SK-N-SH treated with all-trans-retinoic acid at 6 μM for 48 hours (cell line): ENCODE data around the gene FOXL1.

Experiments used
- ATAC-seq: fragments of 200-7000 bp; cut with Tn5 transposase; 3 replicates; pipeline ENCODE4 v1.9.1; 2020; ENCODE audit warnings: mild to moderate bottlenecking, moderate library complexity
- ARNTL ChIP-seq: fragments of 450-650 bp; formaldehyde crosslinking; IDR thresholded peaks from 2 replicates; pipeline ENCODE4 v1.5.0; 2020; ENCODE audit warnings: low read depth, mild to moderate bottlenecking, moderate library complexity, borderline replicate concordance
- BACH2 ChIP-seq: fragments of 250-450 bp; sonication (Bioruptor Pico); IDR thresholded peaks from 2 replicates; pipeline ENCODE4 v1.9.0; 2021; ENCODE audit warnings: mild to moderate bottlenecking, borderline replicate concordance
- CSDC2 ChIP-seq: fragments of 250-450 bp; sonication (Bioruptor Pico); IDR thresholded peaks from 2 replicates; pipeline ENCODE4 v1.5.0; 2020; ENCODE audit warnings: mild to moderate bottlenecking, moderate library complexity
- ESRRG ChIP-seq: fragments of 250-450 bp; sonication (Bioruptor Pico); IDR thresholded peaks from 2 replicates; pipeline ENCODE4 v1.6.1; 2021; ENCODE audit warnings: mild to moderate bottlenecking
- GLIS3 ChIP-seq: fragments of 250-450 bp; sonication (Bioruptor Pico); IDR thresholded peaks from 2 replicates; pipeline ENCODE4 v1.5.0; 2020; ENCODE audit warnings: mild to moderate bottlenecking, moderate library complexity
- ISL1 ChIP-seq: fragments of 250-450 bp; sonication (Bioruptor Pico); IDR thresholded peaks from 2 replicates; pipeline ENCODE4 v2.1.2; 2022; ENCODE audit warnings: mild to moderate bottlenecking, moderate library complexity
- RARB ChIP-seq: fragments of 250-450 bp; sonication (Bioruptor Pico); IDR thresholded peaks from 2 replicates; pipeline ENCODE4 v1.8.0; 2021; ENCODE audit warnings: mild to moderate bottlenecking, moderate library complexity
- TCF4 ChIP-seq: fragments of 250-450 bp; sonication (Bioruptor Pico); IDR thresholded peaks from 2 replicates; pipeline ENCODE4 v1.8.0; 2021; ENCODE audit warnings: mild to moderate bottlenecking, moderate library complexity, borderline replicate concordance
- ZC3H10 ChIP-seq: fragments of 250-450 bp; sonication (Bioruptor Pico); IDR thresholded peaks from 2 replicates; pipeline ENCODE4 v1.5.1; 2021; ENCODE audit warnings: mild to moderate bottlenecking, moderate library complexity
- ZFP3 ChIP-seq: fragments of 250-450 bp; sonication (Bioruptor Pico); IDR thresholded peaks from 2 replicates; pipeline ENCODE4 v1.5.0; 2020; ENCODE audit warnings: mild to moderate bottlenecking, moderate library complexity
- ZNF565 ChIP-seq: fragments of 450-650 bp; formaldehyde crosslinking; conservative IDR thresholded peaks from 2 replicates; pipeline ENCODE4 v1.5.0; 2020; ENCODE audit warnings: low read depth, mild to moderate bottlenecking, moderate library complexity
- TF ChIP-seq, protein P1 (sequence below): fragments of 250-450 bp; sonication (Bioruptor Pico); IDR thresholded peaks from 2 replicates; pipeline ENCODE4 v1.8.0; 2021; ENCODE audit warnings: low read depth, mild to moderate bottlenecking, moderate library complexity, borderline replicate concordance
- TF ChIP-seq, protein P2 (sequence below): fragments of 250-450 bp; sonication (Bioruptor Pico); IDR thresholded peaks from 2 replicates; pipeline ENCODE4 v1.5.1; 2021; ENCODE audit warnings: mild to moderate bottlenecking, moderate library complexity
- TF ChIP-seq, protein P3 (sequence below): fragments of 250-450 bp; sonication (Bioruptor Pico); IDR thresholded peaks from 2 replicates; pipeline ENCODE4 v1.5.1; 2020; ENCODE audit warnings: low read depth, mild to moderate bottlenecking, moderate library complexity
- TF ChIP-seq, protein P4 (sequence below): fragments of 250-450 bp; sonication (Bioruptor Pico); IDR thresholded peaks from 2 replicates; pipeline ENCODE4 v1.5.0; 2020; ENCODE audit warnings: mild to moderate bottlenecking, moderate library complexity
- TF ChIP-seq, protein P5 (sequence below): fragments of 250-450 bp; sonication (Bioruptor Pico); IDR thresholded peaks from 2 replicates; pipeline ENCODE4 v1.8.0; 2020; ENCODE audit warnings: mild to moderate bottlenecking, moderate library complexity, borderline replicate concordance

The FOXL1 gene

DNA sequence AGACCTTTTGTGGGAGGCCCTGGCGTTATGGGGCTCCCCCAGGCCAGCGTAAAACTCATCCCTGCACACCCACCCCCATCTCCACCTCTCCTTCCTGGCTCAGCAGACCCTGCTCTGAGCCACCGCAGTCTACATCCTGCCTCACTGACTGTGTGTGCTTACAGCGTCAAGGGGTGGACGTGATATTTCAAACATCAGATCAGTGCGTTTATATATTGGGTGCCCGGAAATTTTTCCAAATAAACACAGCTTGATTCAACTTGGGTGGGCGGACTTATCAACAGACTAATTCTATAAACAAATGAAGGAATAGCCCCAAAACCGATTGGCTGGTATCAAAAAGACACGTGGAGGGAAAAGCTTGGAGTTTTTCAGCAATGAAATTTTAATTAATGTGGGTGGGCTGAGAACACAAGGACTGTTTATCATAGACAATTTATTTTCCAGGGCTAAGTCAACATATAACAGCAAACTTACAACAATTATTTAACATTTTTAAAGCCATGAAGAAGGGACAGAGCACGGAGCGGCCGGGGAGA is at the start of gene FOXL1:
TSS of gene FOXL1 (plus strand) at position 489 of the 539 bp plus-strand sequence. CDS start 175 bp downstream, outside the sequence.
- no peak for ATAC-seq
- TF ChIP-seq, protein P1, sequence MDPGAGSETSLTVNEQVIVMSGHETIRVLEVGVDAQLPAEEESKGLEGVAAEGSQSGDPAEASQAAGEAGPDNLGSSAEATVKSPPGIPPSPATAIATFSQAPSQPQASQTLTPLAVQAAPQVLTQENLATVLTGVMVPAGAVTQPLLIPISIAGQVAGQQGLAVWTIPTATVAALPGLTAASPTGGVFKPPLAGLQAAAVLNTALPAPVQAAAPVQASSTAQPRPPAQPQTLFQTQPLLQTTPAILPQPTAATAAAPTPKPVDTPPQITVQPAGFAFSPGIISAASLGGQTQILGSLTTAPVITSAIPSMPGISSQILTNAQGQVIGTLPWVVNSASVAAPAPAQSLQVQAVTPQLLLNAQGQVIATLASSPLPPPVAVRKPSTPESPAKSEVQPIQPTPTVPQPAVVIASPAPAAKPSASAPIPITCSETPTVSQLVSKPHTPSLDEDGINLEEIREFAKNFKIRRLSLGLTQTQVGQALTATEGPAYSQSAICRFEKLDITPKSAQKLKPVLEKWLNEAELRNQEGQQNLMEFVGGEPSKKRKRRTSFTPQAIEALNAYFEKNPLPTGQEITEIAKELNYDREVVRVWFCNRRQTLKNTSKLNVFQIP (CRISPR knock-in tag) = no peak
- TF ChIP-seq TCF4 (CRISPR knock-in tag) (no peak), BACH2 (no peak), ZNF565 (no peak), RARB (CRISPR knock-in tag) (no peak), ARNTL (CRISPR knock-in tag) (no peak), ESRRG (CRISPR knock-in tag) (no peak), CSDC2 (CRISPR knock-in tag) (no peak)
- TF ChIP-seq, protein P2, sequence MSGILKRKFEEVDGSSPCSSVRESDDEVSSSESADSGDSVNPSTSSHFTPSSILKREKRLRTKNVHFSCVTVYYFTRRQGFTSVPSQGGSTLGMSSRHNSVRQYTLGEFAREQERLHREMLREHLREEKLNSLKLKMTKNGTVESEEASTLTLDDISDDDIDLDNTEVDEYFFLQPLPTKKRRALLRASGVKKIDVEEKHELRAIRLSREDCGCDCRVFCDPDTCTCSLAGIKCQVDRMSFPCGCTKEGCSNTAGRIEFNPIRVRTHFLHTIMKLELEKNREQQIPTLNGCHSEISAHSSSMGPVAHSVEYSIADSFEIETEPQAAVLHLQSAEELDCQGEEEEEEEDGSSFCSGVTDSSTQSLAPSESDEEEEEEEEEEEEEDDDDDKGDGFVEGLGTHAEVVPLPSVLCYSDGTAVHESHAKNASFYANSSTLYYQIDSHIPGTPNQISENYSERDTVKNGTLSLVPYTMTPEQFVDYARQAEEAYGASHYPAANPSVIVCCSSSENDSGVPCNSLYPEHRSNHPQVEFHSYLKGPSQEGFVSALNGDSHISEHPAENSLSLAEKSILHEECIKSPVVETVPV = no peak

DNA sequence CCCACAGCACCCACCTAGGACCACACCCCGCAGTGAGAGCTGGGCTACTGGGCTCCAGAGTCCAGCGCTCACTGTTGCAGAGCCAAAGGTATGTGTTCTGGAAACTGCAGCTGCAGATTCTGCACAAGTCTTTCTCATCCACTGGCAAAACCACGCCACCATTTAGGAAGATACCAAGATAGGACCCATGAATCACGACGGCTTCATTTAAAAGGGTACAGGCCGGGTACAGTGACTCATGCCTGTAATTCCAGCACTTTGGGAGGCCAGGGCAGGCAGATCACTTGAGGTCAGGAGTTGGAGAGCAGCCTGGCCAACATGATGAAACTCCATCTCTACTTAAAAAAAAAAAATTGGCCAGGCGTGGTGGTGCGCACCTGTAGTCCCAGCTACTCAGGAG is 49.2 kb upstream of the FOXL1 start:
- peak; percentile 24; the same call in 1 of the 3 replicates for ATAC-seq

More for the DNA sequence above, 49.2 kb upstream of the FOXL1 start:
- TF ChIP-seq, protein P3, sequence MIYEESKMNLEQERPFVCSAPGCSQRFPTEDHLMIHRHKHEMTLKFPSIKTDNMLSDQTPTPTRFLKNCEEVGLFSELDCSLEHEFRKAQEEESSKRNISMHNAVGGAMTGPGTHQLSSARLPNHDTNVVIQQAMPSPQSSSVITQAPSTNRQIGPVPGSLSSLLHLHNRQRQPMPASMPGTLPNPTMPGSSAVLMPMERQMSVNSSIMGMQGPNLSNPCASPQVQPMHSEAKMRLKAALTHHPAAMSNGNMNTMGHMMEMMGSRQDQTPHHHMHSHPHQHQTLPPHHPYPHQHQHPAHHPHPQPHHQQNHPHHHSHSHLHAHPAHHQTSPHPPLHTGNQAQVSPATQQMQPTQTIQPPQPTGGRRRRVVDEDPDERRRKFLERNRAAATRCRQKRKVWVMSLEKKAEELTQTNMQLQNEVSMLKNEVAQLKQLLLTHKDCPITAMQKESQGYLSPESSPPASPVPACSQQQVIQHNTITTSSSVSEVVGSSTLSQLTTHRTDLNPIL = no peak
- TF ChIP-seq RARB (CRISPR knock-in tag) (no peak), ZC3H10 (CRISPR knock-in tag) (no peak), CSDC2 (CRISPR knock-in tag) (no peak), ZNF565 (no peak), GLIS3 (no peak), ZFP3 (no peak), ISL1 (CRISPR knock-in tag) (no peak)
- TF ChIP-seq, protein P4, sequence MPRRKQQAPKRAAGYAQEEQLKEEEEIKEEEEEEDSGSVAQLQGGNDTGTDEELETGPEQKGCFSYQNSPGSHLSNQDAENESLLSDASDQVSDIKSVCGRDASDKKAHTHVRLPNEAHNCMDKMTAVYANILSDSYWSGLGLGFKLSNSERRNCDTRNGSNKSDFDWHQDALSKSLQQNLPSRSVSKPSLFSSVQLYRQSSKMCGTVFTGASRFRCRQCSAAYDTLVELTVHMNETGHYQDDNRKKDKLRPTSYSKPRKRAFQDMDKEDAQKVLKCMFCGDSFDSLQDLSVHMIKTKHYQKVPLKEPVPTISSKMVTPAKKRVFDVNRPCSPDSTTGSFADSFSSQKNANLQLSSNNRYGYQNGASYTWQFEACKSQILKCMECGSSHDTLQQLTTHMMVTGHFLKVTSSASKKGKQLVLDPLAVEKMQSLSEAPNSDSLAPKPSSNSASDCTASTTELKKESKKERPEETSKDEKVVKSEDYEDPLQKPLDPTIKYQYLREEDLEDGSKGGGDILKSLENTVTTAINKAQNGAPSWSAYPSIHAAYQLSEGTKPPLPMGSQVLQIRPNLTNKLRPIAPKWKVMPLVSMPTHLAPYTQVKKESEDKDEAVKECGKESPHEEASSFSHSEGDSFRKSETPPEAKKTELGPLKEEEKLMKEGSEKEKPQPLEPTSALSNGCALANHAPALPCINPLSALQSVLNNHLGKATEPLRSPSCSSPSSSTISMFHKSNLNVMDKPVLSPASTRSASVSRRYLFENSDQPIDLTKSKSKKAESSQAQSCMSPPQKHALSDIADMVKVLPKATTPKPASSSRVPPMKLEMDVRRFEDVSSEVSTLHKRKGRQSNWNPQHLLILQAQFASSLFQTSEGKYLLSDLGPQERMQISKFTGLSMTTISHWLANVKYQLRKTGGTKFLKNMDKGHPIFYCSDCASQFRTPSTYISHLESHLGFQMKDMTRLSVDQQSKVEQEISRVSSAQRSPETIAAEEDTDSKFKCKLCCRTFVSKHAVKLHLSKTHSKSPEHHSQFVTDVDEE = no peak
- TF ChIP-seq, protein P5, sequence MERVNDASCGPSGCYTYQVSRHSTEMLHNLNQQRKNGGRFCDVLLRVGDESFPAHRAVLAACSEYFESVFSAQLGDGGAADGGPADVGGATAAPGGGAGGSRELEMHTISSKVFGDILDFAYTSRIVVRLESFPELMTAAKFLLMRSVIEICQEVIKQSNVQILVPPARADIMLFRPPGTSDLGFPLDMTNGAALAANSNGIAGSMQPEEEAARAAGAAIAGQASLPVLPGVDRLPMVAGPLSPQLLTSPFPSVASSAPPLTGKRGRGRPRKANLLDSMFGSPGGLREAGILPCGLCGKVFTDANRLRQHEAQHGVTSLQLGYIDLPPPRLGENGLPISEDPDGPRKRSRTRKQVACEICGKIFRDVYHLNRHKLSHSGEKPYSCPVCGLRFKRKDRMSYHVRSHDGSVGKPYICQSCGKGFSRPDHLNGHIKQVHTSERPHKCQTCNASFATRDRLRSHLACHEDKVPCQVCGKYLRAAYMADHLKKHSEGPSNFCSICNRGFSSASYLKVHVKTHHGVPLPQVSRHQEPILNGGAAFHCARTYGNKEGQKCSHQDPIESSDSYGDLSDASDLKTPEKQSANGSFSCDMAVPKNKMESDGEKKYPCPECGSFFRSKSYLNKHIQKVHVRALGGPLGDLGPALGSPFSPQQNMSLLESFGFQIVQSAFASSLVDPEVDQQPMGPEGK (CRISPR knock-in tag) = no peak
- TF ChIP-seq, protein P2 = no peak
- TF ChIP-seq, all 23 proteins: peak for 0
